SK-N-SH treated with all-trans-retinoic acid at 6 μM for 48 hours (cell line): ENCODE data around the gene THAP2.

Experiments used
- ARNTL ChIP-seq: fragments of 450-650 bp; formaldehyde crosslinking; IDR thresholded peaks from 2 replicates; pipeline ENCODE4 v1.5.0; 2020; ENCODE audit warnings: low read depth, mild to moderate bottlenecking, moderate library complexity, borderline replicate concordance
- BACH2 ChIP-seq: fragments of 250-450 bp; sonication (Bioruptor Pico); IDR thresholded peaks from 2 replicates; pipeline ENCODE4 v1.9.0; 2021; ENCODE audit warnings: mild to moderate bottlenecking, borderline replicate concordance
- PPARA ChIP-seq: fragments of 250-450 bp; sonication (Bioruptor Pico); IDR thresholded peaks from 2 replicates; pipeline ENCODE4 v1.5.0; 2020; ENCODE audit warnings: mild to moderate bottlenecking, borderline replicate concordance
- RARB ChIP-seq: fragments of 250-450 bp; sonication (Bioruptor Pico); IDR thresholded peaks from 2 replicates; pipeline ENCODE4 v1.8.0; 2021; ENCODE audit warnings: mild to moderate bottlenecking, moderate library complexity
- TCF4 ChIP-seq: fragments of 250-450 bp; sonication (Bioruptor Pico); IDR thresholded peaks from 2 replicates; pipeline ENCODE4 v1.8.0; 2021; ENCODE audit warnings: mild to moderate bottlenecking, moderate library complexity, borderline replicate concordance
- TOX ChIP-seq: fragments of 250-450 bp; sonication (Bioruptor Pico); IDR thresholded peaks from 2 replicates; pipeline ENCODE4 v1.8.0; 2021; ENCODE audit warnings: mild to moderate bottlenecking, moderate library complexity, borderline replicate concordance
- ZFP3 ChIP-seq: fragments of 250-450 bp; sonication (Bioruptor Pico); IDR thresholded peaks from 2 replicates; pipeline ENCODE4 v1.5.0; 2020; ENCODE audit warnings: mild to moderate bottlenecking, moderate library complexity
- ZFP30 ChIP-seq: fragments of 450-650 bp; formaldehyde crosslinking; IDR thresholded peaks from 2 replicates; pipeline ENCODE4 v1.5.0; 2022; ENCODE audit warnings: mild to moderate bottlenecking, moderate library complexity
- ZNF565 ChIP-seq: fragments of 450-650 bp; formaldehyde crosslinking; conservative IDR thresholded peaks from 2 replicates; pipeline ENCODE4 v1.5.0; 2020; ENCODE audit warnings: low read depth, mild to moderate bottlenecking, moderate library complexity
- ZNF70 ChIP-seq: fragments of 450-650 bp; formaldehyde crosslinking; IDR thresholded peaks from 2 replicates; pipeline ENCODE4 v1.5.0; 2020; ENCODE audit warnings: mild to moderate bottlenecking, moderate library complexity
- ZNF8 ChIP-seq: fragments of 450-650 bp; formaldehyde crosslinking; IDR thresholded peaks from 2 replicates; pipeline ENCODE4 v1.5.0; 2020; ENCODE audit warnings: mild to moderate bottlenecking, moderate library complexity
- TF ChIP-seq, protein P1 (sequence below): fragments of 250-450 bp; sonication (Bioruptor Pico); IDR thresholded peaks from 2 replicates; pipeline ENCODE4 v1.5.1; 2020; ENCODE audit warnings: low read depth, mild to moderate bottlenecking, moderate library complexity
- TF ChIP-seq, protein P2 (sequence below): fragments of 250-450 bp; sonication (Bioruptor Pico); IDR thresholded peaks from 2 replicates; pipeline ENCODE4 v1.8.0; 2020; ENCODE audit warnings: mild to moderate bottlenecking, moderate library complexity, borderline replicate concordance
- TF ChIP-seq, protein P3 (sequence below): fragments of 250-450 bp; sonication (Bioruptor Pico); IDR thresholded peaks from 2 replicates; pipeline ENCODE4 v1.5.1; 2021; ENCODE audit warnings: mild to moderate bottlenecking, moderate library complexity

DNA sequence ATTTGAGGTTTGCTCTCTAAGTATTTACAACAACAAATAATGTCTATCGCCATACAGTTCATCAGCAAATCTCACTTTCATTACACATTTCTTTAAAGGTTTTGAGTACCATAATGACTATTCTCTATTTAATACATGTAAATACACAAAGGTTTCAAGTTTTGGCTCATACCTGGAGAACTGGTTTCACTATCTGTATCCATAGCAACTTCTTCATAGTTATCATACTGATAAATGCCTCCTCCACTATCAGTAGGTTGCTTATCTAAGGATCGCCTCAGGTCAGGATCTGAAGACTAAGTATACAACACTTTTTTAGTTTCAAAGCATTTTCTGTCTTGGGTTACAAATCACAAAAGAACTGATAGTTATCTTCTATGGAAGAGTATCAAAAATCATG lies 21.8 kb upstream of the THAP2 start:
- no peak for TF ChIP-seq PPARA
- no peak for TF ChIP-seq TOX (CRISPR knock-in tag)
- no peak for TF ChIP-seq ZFP3 (CRISPR knock-in tag)
- TF ChIP-seq BACH2 (CRISPR knock-in tag), result no peak
- TF ChIP-seq, protein P1, sequence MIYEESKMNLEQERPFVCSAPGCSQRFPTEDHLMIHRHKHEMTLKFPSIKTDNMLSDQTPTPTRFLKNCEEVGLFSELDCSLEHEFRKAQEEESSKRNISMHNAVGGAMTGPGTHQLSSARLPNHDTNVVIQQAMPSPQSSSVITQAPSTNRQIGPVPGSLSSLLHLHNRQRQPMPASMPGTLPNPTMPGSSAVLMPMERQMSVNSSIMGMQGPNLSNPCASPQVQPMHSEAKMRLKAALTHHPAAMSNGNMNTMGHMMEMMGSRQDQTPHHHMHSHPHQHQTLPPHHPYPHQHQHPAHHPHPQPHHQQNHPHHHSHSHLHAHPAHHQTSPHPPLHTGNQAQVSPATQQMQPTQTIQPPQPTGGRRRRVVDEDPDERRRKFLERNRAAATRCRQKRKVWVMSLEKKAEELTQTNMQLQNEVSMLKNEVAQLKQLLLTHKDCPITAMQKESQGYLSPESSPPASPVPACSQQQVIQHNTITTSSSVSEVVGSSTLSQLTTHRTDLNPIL (CRISPR knock-in tag), result no peak
- no peak for TF ChIP-seq TCF4
- TF ChIP-seq ZNF565 (CRISPR knock-in tag), result no peak
- no peak for TF ChIP-seq ZFP30 (CRISPR knock-in tag)
- TF ChIP-seq, protein P2, sequence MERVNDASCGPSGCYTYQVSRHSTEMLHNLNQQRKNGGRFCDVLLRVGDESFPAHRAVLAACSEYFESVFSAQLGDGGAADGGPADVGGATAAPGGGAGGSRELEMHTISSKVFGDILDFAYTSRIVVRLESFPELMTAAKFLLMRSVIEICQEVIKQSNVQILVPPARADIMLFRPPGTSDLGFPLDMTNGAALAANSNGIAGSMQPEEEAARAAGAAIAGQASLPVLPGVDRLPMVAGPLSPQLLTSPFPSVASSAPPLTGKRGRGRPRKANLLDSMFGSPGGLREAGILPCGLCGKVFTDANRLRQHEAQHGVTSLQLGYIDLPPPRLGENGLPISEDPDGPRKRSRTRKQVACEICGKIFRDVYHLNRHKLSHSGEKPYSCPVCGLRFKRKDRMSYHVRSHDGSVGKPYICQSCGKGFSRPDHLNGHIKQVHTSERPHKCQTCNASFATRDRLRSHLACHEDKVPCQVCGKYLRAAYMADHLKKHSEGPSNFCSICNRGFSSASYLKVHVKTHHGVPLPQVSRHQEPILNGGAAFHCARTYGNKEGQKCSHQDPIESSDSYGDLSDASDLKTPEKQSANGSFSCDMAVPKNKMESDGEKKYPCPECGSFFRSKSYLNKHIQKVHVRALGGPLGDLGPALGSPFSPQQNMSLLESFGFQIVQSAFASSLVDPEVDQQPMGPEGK, result no peak
- TF ChIP-seq ZNF70 (CRISPR knock-in tag), result no peak
- TF ChIP-seq ARNTL, result no peak
- TF ChIP-seq, protein P3, sequence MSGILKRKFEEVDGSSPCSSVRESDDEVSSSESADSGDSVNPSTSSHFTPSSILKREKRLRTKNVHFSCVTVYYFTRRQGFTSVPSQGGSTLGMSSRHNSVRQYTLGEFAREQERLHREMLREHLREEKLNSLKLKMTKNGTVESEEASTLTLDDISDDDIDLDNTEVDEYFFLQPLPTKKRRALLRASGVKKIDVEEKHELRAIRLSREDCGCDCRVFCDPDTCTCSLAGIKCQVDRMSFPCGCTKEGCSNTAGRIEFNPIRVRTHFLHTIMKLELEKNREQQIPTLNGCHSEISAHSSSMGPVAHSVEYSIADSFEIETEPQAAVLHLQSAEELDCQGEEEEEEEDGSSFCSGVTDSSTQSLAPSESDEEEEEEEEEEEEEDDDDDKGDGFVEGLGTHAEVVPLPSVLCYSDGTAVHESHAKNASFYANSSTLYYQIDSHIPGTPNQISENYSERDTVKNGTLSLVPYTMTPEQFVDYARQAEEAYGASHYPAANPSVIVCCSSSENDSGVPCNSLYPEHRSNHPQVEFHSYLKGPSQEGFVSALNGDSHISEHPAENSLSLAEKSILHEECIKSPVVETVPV (CRISPR knock-in tag), result no peak
- TF ChIP-seq ZNF8 (CRISPR knock-in tag), result no peak
- TF ChIP-seq RARB, result no peak
